ENCODE results near the gene KRTAP10-4.

DNA sequence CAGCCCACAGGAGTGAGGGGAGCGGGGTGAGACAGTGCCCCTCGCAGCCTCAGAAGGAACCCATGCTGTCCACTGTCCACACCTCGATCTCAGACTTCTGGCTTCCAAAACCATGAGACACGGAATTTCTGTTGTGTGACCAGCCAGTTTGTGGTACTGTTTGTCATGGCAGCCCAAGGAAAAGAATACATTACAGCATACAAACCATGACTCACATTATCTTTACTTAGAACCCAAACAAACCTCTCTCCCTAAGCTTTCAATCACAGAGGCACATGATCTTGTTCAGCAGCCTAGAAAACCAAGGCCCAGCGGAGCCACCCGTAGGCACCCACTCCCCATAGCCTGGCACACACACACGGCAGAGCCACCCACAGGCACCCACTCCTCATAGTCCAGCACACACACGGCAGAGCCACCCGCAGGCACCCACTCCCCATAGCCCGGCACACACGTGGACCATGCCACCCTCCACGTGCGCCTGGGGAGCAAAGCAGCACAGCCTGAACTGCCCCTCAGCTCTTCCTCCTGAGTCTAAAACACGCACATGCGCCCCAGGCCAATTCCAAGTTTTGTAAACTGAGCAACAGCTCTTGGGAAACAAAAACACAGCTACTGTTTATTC is 458 bp upstream of the KRTAP10-4 start:
- TF ChIP-seq GATA3 (IDR thresholded peaks at IDR 0.05; ENCODE audit: low read depth, low read length), result no peak
- no peak for TF ChIP-seq GATA2 (IDR thresholded peaks at IDR 0.05; ENCODE audit: low read depth, low read length)

Data from SH-SY5Y (cell line).